Fibroblast of lung (primary cell): ENCODE data around the gene BCL11A. TPM values are rescaled to one million over a fixed set of nuclear protein-coding genes. Genes with fewer than 3 reads are reported as not detected.

Experiments used
- DNase-seq, 2 donors: peaks; one replicate each; pipeline versions ENCODE4 v3.0.0 to v3.0.0-alpha.2; 2010; ENCODE audit warnings: low read depth in 2 of 2
- H2AFZ ChIP-seq: 2 replicates; pipeline ENCODE4 v1.5.1; 2012; ENCODE audit warnings: low read length, control low read depth, inconsistent platforms
- H3K27ac ChIP-seq: 2 replicates; pipeline ENCODE4 v1.5.1; 2011; ENCODE audit warnings: low read length, control low read depth; ENCODE audit not compliant: insufficient read depth
- H3K27me3 ChIP-seq: 2 replicates; pipeline ENCODE4 v1.5.1; 2011; ENCODE audit warnings: mild to moderate bottlenecking, low read length; ENCODE audit not compliant: control insufficient read depth, insufficient read depth
- H3K36me3 ChIP-seq: 2 replicates; pipeline ENCODE4 v1.5.1; 2011; ENCODE audit warnings: low read length; ENCODE audit not compliant: control insufficient read depth, insufficient read depth
- H3K4me1 ChIP-seq: 2 replicates; pipeline ENCODE4 v1.5.1; 2011; ENCODE audit warnings: low read length; ENCODE audit not compliant: control insufficient read depth, insufficient read depth; ENCODE audit errors: extremely low read depth
- H3K4me2 ChIP-seq: 2 replicates; pipeline ENCODE4 v1.5.1; 2011; ENCODE audit warnings: low read length, control low read depth; ENCODE audit not compliant: insufficient read depth; ENCODE audit errors: extremely low read depth
- H3K4me3 ChIP-seq, 4 experiments: fragments of 200-600 bp in 1 of 4; sonication (generic) in 1 of 4; replicated peaks in 1 of 4; 2 replicates each; pipeline ENCODE4 v1.5.1; 2011 to 2016; ENCODE audit warnings: low read length in 4 of 4, low read depth in 3 of 4, mild to moderate bottlenecking in 3 of 4, control low read depth in 2 of 4, inconsistent platforms in 1 of 4, mixed read lengths in 1 of 4; ENCODE audit not compliant: insufficient read depth in 1 of 4; ENCODE audit errors: control extremely low read depth in 1 of 4
- H3K79me2 ChIP-seq: 2 replicates; pipeline ENCODE4 v1.5.1; 2012; ENCODE audit warnings: mild to moderate bottlenecking, low read length, inconsistent platforms; ENCODE audit not compliant: control insufficient read depth, insufficient read depth
- H3K9ac ChIP-seq: 2 replicates; pipeline ENCODE4 v1.5.1; 2011; ENCODE audit warnings: mild to moderate bottlenecking, low read length, control low read depth; ENCODE audit not compliant: insufficient read depth
- H3K9me3 ChIP-seq: 2 replicates; pipeline ENCODE4 v1.5.1; 2012; ENCODE audit warnings: low read depth, low read length; ENCODE audit not compliant: control insufficient read depth, insufficient read depth
- H4K20me1 ChIP-seq: 2 replicates; pipeline ENCODE4 v1.5.1; 2011; ENCODE audit warnings: low read length; ENCODE audit not compliant: control insufficient read depth, insufficient read depth; ENCODE audit errors: extremely low read depth
- EZH2 ChIP-seq: IDR thresholded peaks from 2 replicates; pipeline ENCODE4 v1.5.1; 2012; ENCODE audit warnings: low read length, control low read depth, mild to moderate bottlenecking; ENCODE audit errors: missing control alignments
- polyA plus RNA-seq, 2 donors: library from polyadenylated mRNA; depleted of rRNA in 1 of 2; stranded (reverse) in 1 of 2; unstranded in 1 of 2; fragments of >200 nt; gene quantifications; 2 replicates each; pipeline ENCODE4 v1.2.1, GENCODE V29; 2011 to 2012; ENCODE audit warnings: missing spikeins in 1 of 2
- total RNA-seq: library from RNA; depleted of rRNA; stranded (reverse); fragments of >200 nt; gene quantifications from 2 replicates; pipeline ENCODE4 v1.2.1, GENCODE V29; 2014
- TF ChIP-seq, protein P1 (sequence below), 2 donors: IDR thresholded peaks in 1 of 2; conservative IDR thresholded peaks in 1 of 2; 1 replicate in 1 of 2; 2 replicates in 1 of 2; pipeline ENCODE4 v1.5.1; 2011 to 2012; ENCODE audit warnings: low read length in 2 of 2, control low read depth in 1 of 2, inconsistent platforms in 1 of 2, low read depth in 1 of 2, mild to moderate bottlenecking in 1 of 2

The BCL11A gene
- total and polyA plus RNA-seq, 2 donors (not counting 1 experiment from before 2014, with no cell fraction given) = 0.09 to 0.17 TPM

DNA sequence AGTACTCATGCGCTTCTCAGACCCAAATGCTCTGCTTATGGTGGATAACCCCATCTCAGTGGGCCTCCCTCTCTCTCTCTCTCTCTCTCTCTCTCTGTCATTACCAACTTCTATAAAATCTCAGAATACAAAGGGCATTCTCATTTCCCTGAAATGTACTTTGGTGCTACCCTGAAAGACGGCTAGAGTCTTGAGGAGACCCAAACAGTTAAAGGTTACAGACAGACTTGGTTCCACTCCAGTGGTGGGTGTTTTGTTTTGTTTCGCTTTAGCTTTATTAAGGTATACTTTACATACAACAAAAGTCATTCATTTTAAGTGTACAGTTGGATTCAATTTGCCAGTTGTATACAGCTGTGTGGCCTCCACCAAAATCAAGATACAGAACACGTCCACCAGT lies 60.9 kb downstream of the BCL11A start:
- Histone ChIP-seq H3K27ac (no peak overlapping the region), H2AFZ (no peak overlapping the region), H3K9me3 (no peaks in the 10 kb centered on the region), H3K4me3 (no peak overlapping the region), H3K36me3 (no peaks in the 10 kb centered on the region), H3K4me1 (no peaks in the 10 kb centered on the region), H3K9ac (no peak overlapping the region), H4K20me1 (no peaks in the 10 kb centered on the region), H3K4me2 (no peak overlapping the region), H3K27me3 (no peaks in the 10 kb centered on the region), H3K79me2 (no peaks in the 10 kb centered on the region)
- TF ChIP-seq, protein P1, sequence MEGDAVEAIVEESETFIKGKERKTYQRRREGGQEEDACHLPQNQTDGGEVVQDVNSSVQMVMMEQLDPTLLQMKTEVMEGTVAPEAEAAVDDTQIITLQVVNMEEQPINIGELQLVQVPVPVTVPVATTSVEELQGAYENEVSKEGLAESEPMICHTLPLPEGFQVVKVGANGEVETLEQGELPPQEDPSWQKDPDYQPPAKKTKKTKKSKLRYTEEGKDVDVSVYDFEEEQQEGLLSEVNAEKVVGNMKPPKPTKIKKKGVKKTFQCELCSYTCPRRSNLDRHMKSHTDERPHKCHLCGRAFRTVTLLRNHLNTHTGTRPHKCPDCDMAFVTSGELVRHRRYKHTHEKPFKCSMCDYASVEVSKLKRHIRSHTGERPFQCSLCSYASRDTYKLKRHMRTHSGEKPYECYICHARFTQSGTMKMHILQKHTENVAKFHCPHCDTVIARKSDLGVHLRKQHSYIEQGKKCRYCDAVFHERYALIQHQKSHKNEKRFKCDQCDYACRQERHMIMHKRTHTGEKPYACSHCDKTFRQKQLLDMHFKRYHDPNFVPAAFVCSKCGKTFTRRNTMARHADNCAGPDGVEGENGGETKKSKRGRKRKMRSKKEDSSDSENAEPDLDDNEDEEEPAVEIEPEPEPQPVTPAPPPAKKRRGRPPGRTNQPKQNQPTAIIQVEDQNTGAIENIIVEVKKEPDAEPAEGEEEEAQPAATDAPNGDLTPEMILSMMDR (conservative IDR thresholded peaks at IDR 0.05 in 1 of 2, IDR thresholded peaks at IDR 0.05 in 1 of 2; ENCODE audit: low read depth in 1 of 2, low read length in 2 of 2) = no peak
- TF ChIP-seq EZH2 = no peak
- no peak for DNase-seq

DNA sequence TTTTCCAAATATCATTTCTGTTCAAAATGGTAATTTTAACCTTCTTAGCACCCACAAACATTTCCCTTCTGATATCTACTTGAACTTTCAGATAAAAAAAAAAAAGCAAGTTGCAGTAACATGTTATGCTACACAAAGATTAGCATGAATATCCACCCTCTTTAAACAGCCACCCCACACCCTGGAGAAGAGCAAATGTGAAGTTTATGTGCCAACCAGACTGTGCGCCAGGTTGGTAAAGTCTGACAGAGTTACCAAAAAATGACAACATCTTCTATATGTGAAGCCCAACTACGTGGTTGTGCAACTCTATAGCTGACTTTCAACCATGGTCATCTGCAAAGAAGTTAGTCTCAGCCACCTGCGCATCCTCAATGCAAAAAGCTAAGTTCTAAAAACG lies 62.6 kb downstream of the BCL11A start:
- Histone ChIP-seq H3K79me2 (no peaks in the 10 kb centered on the region), H3K4me1 (no peaks in the 10 kb centered on the region), H3K36me3 (no peaks in the 10 kb centered on the region), H3K4me2 (no peak overlapping the region), H3K9me3 (no peaks in the 10 kb centered on the region), H3K27me3 (no peaks in the 10 kb centered on the region), H3K27ac (no peak overlapping the region), H3K4me3 (no peak overlapping the region), H4K20me1 (no peaks in the 10 kb centered on the region), H3K9ac (no peak overlapping the region), H2AFZ (no peak overlapping the region)
- no peak for TF ChIP-seq EZH2
- TF ChIP-seq, protein P1 (conservative IDR thresholded peaks at IDR 0.05 in 1 of 2, IDR thresholded peaks at IDR 0.05 in 1 of 2; ENCODE audit: low read depth in 1 of 2, low read length in 2 of 2) = no peak
- DNase-seq = no peak

DNA sequence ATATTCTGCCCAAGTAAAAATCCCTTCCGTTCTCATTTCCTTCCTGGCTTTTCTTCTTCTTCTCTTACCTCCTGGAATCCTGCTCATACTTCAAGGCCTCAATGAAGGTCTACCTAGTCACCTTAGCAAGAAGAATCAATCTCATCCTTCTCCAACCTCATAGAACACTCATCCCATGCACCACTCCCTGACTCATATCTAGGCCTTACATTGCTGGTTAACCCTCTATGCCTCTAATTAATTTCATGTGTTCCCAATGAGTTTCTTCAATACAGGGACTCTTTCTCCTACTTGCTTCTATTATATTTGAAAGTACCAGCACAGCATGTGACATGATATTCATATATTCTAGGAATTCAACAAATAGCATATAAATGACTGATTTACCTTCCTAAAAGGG lies 63.0 kb downstream of the BCL11A start:
- H3K36me3 ChIP-seq = no peaks in the 10 kb centered on the region
- H3K4me2 ChIP-seq = no peak overlapping the region
- no peak for TF ChIP-seq EZH2
- TF ChIP-seq, protein P1 (conservative IDR thresholded peaks at IDR 0.05 in 1 of 2, IDR thresholded peaks at IDR 0.05 in 1 of 2; ENCODE audit: low read depth in 1 of 2, low read length in 2 of 2) = no peak
- no peak overlapping the region for H3K4me3 ChIP-seq
- no peaks in the 10 kb centered on the region for H3K79me2 ChIP-seq
- no peaks in the 10 kb centered on the region for H3K9me3 ChIP-seq
- no peaks in the 10 kb centered on the region for H3K4me1 ChIP-seq
- DNase-seq = no peak
- H3K27ac ChIP-seq = no peak overlapping the region
- no peak overlapping the region for H3K9ac ChIP-seq
- no peak overlapping the region for H2AFZ ChIP-seq
- no peaks in the 10 kb centered on the region for H4K20me1 ChIP-seq
- H3K27me3 ChIP-seq = no peaks in the 10 kb centered on the region
